ENCODE data around the gene UTP25.

The UTP25 gene

GRCh38 chr1:209805875-209806760, 21.7 kb upstream of the UTP25 start, which contains the start of gene IRF6:
Gene IRF6 (minus strand): TSS chr1:209806142. CDS start chr1:209801413, 4,729 bp downstream.
- DNase-seq, result peak; percentile 16 to 51

GRCh38 chr1:209807509-209807908, 20.3 kb upstream of the UTP25 start:
- DNase-seq, result no peak

- DNase-seq, result no peak
These were observed 19.7 kb upstream of the UTP25 start for GRCh38 chr1:209808059-209808581.

- no peak for DNase-seq
These were observed 18.2 kb upstream of the UTP25 start for GRCh38 chr1:209809611-209810010.

- DNase-seq, result no peak
These were observed 17.0 kb upstream of the UTP25 start for GRCh38 chr1:209810783-209811182.

- no peak for DNase-seq
These were observed 13.9 kb upstream of the UTP25 start for GRCh38 chr1:209813902-209814301.

GRCh38 chr1:209815490-209815889, 12.3 kb upstream of the UTP25 start:
- no peak for DNase-seq

- DNase-seq, result no peak
These were observed 11.8 kb upstream of the UTP25 start for GRCh38 chr1:209815931-209816341.

- no peak for DNase-seq
These were observed 10.8 kb upstream of the UTP25 start for GRCh38 chr1:209816923-209817322.

- DNase-seq, result no peak
These were observed 10.1 kb upstream of the UTP25 start for GRCh38 chr1:209817691-209818090.

- no peak for DNase-seq
These were observed 8.7 kb upstream of the UTP25 start for GRCh38 chr1:209819058-209819457.

- no peak for DNase-seq
These were observed 6.8 kb upstream of the UTP25 start for GRCh38 chr1:209820986-209821385.

GRCh38 chr1:209822706-209823105, 5.1 kb upstream of the UTP25 start:
- no peak for DNase-seq

GRCh38 chr1:209823143-209824041, 4.4 kb upstream of the UTP25 start:
- peak in 1 of 2 donors; percentile 39 for DNase-seq

- no peak for DNase-seq
These were observed 2.0 kb upstream of the UTP25 start for GRCh38 chr1:209825591-209826434.

GRCh38 chr1:209829716-209830115, 1.9 kb downstream of the UTP25 start:
- DNase-seq, result no peak

GRCh38 chr1:209830722-209831121, 3.0 kb downstream of the UTP25 start:
- no peak for DNase-seq

- no peak for DNase-seq
These were observed 3.8 kb downstream of the UTP25 start for GRCh38 chr1:209831615-209832014.

- no peak for DNase-seq
These were observed 8.1 kb downstream of the UTP25 start for GRCh38 chr1:209835782-209836298.

- no peak for DNase-seq
These were observed 9.9 kb downstream of the UTP25 start for GRCh38 chr1:209837671-209838070.

GRCh38 chr1:209838537-209838936, 10.8 kb downstream of the UTP25 start:
- DNase-seq, result no peak

- no peak for DNase-seq
These were observed 12.2 kb downstream of the UTP25 start for GRCh38 chr1:209839875-209840546.
